ENCODE results near the gene PLOD3. TPM values are rescaled to one million over a fixed set of nuclear protein-coding genes. Genes with fewer than 3 reads are reported as not detected.

Gene PLOD3
- total and polyA plus RNA-seq, 9 of the 15 experiments (the other 6 are each of a cell fraction or from before 2014, with no cell fraction given), result 2.8 to 101 (median 30.9) TPM

DNA sequence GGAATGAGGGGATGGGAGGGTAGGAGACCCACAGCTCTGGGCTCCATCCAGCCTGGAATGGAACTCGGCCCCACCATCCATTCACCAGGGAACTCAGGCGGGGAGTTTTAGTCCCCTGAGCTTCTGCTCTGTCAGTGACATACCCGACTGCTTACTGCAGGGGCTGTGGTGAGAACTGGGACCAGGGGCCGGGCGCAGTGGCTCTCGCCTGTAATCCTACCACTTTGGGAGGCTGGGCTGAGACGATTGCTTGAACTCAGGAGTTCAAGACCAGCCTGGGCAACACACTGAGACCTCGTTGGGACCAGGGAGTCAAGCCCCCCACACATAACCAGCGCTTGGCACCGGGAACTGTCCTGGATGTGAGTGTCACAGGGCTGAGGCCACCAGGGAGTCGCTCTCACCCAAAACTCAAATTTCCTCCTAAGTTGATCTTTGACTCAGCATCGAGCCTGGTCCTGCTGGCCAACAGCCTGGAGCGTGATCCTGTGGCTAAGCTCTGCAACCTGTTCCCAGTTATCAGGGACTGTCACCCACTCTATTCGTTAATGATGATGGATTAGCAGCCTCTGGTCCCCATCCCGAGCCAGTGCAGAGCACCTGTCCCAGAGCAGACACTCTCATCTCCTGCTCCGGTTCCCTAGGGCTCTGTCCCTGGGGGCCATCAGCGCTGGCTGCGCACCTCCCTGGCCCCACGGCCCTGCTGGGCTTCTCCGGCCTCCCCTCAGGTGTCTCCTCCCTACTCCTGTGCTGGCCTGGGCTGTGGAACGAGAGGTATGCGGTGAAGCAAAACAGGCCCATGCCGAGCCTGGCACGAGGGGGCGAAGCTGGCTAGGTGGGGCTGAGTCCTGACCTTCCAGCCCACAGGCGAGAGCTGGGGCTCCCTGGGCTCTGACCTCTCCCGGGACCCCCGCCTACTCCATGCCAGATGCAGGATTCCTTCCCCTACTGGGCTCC is 21.1 kb upstream of the PLOD3 start:
- ATAC-seq (no peak), DNase-seq (ENCODE audit: extremely low read depth in 1 of 4, low spot score in 3 of 4) (no peak), FAIRE-seq (no peak)
- no peak overlapping the region for H3K4me3 ChIP-seq
- H2AFZ ChIP-seq (ENCODE audit: low read depth, low read length), result no peak overlapping the region
- CTCF ChIA-PET (ENCODE audit: low intra/inter-chr PET ratio), result no interaction called here
- TF ChIP-seq RBFOX2 (IDR thresholded peaks at IDR 0.05; ENCODE audit: low read depth, low read length) (peak; percentile 50), PRPF4 (IDR thresholded peaks at IDR 0.05; ENCODE audit: insufficient read depth, low read depth, low read length, poor library complexity, severe bottlenecking) (no peak), GABPA (tag; conservative IDR thresholded peaks at IDR 0.05; ENCODE audit: low read depth) (no peak), PTBP1 (IDR thresholded peaks at IDR 0.05; ENCODE audit: low read depth, low read length) (no peak), POLR2G (IDR thresholded peaks at IDR 0.05; ENCODE audit: low read depth, low read length) (peak; percentile 58), MED1 (CRISPR knock-in tag; IDR thresholded peaks at IDR 0.05; ENCODE audit: borderline replicate concordance) (no peak), TEAD1 (CRISPR knock-in tag; IDR thresholded peaks at IDR 0.05) (no peak), SRSF1 (IDR thresholded peaks at IDR 0.05; ENCODE audit: low read depth, low read length) (no peak)
- TF ChIP-seq, protein P1, sequence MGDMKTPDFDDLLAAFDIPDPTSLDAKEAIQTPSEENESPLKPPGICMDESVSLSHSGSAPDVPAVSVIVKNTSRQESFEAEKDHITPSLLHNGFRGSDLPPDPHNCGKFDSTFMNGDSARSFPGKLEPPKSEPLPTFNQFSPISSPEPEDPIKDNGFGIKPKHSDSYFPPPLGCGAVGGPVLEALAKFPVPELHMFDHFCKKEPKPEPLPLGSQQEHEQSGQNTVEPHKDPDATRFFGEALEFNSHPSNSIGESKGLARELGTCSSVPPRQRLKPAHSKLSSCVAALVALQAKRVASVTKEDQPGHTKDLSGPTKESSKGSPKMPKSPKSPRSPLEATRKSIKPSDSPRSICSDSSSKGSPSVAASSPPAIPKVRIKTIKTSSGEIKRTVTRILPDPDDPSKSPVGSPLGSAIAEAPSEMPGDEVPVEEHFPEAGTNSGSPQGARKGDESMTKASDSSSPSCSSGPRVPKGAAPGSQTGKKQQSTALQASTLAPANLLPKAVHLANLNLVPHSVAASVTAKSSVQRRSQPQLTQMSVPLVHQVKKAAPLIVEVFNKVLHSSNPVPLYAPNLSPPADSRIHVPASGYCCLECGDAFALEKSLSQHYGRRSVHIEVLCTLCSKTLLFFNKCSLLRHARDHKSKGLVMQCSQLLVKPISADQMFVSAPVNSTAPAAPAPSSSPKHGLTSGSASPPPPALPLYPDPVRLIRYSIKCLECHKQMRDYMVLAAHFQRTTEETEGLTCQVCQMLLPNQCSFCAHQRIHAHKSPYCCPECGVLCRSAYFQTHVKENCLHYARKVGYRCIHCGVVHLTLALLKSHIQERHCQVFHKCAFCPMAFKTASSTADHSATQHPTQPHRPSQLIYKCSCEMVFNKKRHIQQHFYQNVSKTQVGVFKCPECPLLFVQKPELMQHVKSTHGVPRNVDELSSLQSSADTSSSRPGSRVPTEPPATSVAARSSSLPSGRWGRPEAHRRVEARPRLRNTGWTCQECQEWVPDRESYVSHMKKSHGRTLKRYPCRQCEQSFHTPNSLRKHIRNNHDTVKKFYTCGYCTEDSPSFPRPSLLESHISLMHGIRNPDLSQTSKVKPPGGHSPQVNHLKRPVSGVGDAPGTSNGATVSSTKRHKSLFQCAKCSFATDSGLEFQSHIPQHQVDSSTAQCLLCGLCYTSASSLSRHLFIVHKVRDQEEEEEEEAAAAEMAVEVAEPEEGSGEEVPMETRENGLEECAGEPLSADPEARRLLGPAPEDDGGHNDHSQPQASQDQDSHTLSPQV (IDR thresholded peaks at IDR 0.05), result no peak
- TF ChIP-seq, protein P2, sequence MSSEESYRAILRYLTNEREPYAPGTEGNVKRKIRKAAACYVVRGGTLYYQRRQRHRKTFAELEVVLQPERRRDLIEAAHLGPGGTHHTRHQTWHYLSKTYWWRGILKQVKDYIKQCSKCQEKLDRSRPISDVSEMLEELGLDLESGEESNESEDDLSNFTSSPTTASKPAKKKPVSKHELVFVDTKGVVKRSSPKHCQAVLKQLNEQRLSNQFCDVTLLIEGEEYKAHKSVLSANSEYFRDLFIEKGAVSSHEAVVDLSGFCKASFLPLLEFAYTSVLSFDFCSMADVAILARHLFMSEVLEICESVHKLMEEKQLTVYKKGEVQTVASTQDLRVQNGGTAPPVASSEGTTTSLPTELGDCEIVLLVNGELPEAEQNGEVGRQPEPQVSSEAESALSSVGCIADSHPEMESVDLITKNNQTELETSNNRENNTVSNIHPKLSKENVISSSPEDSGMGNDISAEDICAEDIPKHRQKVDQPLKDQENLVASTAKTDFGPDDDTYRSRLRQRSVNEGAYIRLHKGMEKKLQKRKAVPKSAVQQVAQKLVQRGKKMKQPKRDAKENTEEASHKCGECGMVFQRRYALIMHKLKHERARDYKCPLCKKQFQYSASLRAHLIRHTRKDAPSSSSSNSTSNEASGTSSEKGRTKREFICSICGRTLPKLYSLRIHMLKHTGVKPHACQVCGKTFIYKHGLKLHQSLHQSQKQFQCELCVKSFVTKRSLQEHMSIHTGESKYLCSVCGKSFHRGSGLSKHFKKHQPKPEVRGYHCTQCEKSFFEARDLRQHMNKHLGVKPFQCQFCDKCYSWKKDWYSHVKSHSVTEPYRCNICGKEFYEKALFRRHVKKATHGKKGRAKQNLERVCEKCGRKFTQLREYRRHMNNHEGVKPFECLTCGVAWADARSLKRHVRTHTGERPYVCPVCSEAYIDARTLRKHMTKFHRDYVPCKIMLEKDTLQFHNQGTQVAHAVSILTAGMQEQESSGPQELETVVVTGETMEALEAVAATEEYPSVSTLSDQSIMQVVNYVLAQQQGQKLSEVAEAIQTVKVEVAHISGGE (CRISPR knock-in tag; IDR thresholded peaks at IDR 0.05), result no peak
- POLR2A ChIA-PET, result interaction anchor here (0.6 to 1.7 kb wide), 2 partner anchors 21 to 36 kb away, joined by 3 to 7 read pairs; partner anchors contain the start of genes PLOD3 and ZNHIT1
- no peak overlapping the region; the same call in 2 of the 3 replicates for H3K27ac ChIP-seq (ENCODE audit: extremely low read depth, low read depth, low read length)
- no peak overlapping the region for H3K4me2 ChIP-seq (ENCODE audit: insufficient read depth, low read length)
- H3K79me2 ChIP-seq (ENCODE audit: control insufficient read depth, insufficient read depth, low read length), result peaks cover 18% of the 10 kb centered on the region
- peaks cover 7% of the 10 kb centered on the region; the same call in 1 of the 2 replicates for H4K20me1 ChIP-seq (replicated peaks; ENCODE audit: control insufficient read depth, insufficient read depth, low read length)
- 83% methylated on average over 27 of the region's 28 CpGs for WGBS (ENCODE audit: insufficient coverage, low coverage, missing lambda C conversion rate)
- no peaks in the 10 kb centered on the region for H3K9me1 ChIP-seq (ENCODE audit: control insufficient read depth, insufficient read depth, low read length)
- BruUV-seq (replicated peaks), result no TSS peak
- H3K36me3 ChIP-seq (ENCODE audit: control insufficient read depth, insufficient read depth, low read length), result peaks cover 53% of the 10 kb centered on the region
- no peaks in the 10 kb centered on the region for H3K9me3 ChIP-seq (replicated peaks; ENCODE audit: control insufficient read depth, insufficient read depth, low read depth, low read length)
- intact Hi-C loops (cut with micrococcal nuclease), result no loop called here
- in situ Hi-C loops (cut with MboI), result no loop called here
- no peaks in the 10 kb centered on the region for H3K27me3 ChIP-seq (ENCODE audit: control insufficient read depth in 2 of 2, insufficient read depth in 2 of 2, low read length in 2 of 2)
- H3K4me1 ChIP-seq (replicated peaks in 1 of 2; ENCODE audit: control insufficient read depth in 2 of 2, insufficient read depth in 2 of 2, low read length in 2 of 2), result peaks cover 20 to 78% of the 10 kb centered on the region in 2 experiments; a peak in 4 of 5 replicates
- peak overlapping the region in 1 of 2 experiments; percentile 9; a peak in 2 of 4 replicates for H3K9ac ChIP-seq (ENCODE audit: insufficient read depth in 1 of 2, low read depth in 2 of 2, low read length in 2 of 2)

Data from K562 (cell line).